Retina (tissue), 1 donor: ENCODE measurements around the gene PLAC8L1.
A peak's percentile ranks its signal among the peaks of the same experiment; 100 is the strongest.
"Not testable (repeated sequence)": the region's sequence is repeated elsewhere in the genome, so short reads cannot be mapped to it uniquely, and the experiment has no call there.

Source experiments
- DNase-seq: peaks from one replicate; pipeline ENCODE4 v3.0.0-alpha.2; 2016

The PLAC8L1 gene, protein sequence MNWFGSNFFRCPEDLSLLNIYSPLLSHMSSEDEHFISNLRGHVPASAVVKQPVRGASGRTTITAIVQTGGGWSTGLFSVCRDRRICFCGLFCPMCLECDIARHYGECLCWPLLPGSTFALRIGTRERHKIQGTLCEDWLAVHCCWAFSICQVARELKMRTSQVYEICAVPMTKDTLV

GRCh38 chr5:146105477-146105876 lies at the start of gene PLAC8L1:
Gene PLAC8L1, minus strand, starts transcription at chr5:146105577. Its CDS starts 1,266 bp downstream, at chr5:146104311.
- no peak for DNase-seq

GRCh38 chr5:146151970-146152369 lies 46.6 kb upstream of the PLAC8L1 start:
- DNase-seq, result no peak

DNA sequence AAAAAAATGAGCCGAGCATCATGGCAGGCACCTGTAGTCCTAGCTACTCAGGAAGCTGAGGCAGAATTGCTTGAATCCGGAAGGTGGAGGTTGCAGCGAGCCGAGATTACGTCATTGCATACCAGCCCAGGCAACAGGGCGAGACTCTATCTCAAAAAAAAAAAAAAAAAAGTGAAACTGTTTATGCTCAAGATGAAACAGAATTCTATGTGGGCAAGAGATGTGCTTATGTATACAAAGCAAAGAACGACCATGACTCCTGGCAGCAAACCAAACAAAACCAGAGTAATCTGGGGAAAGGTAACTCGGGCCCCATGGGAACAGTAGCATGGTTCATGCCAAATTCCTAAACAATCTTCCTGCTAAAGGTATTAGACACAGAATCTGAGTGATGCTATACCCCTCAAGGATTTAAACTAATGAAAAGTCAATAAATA lies 32.6 kb upstream of the PLAC8L1 start:
- DNase-seq, result no peak

GRCh38 chr5:146130440-146131045 lies 25.2 kb upstream of the PLAC8L1 start:
- DNase-seq, result peak; percentile 6

DNA sequence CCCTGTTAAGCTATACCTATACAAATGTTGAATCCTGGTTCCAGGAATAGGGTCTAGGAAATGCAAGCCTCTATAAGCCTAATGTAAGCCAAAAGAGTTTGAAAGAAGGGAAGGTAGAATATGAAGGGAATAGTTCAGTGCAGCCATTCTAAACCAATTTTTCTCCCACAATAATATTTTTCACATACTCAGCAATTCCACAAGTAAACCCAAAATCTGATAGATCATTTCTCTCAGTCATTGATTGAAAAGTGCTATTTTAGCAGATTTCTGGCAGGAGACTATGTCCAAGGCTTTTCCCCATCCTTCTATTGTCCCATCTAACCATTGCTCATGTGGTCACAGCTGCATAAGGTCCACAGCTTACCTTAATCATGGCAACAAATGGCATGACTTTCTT lies 20.7 kb upstream of the PLAC8L1 start:
- no peak for DNase-seq

- DNase-seq, result no peak
Measured at GRCh38 chr5:146124580-146124979, 19.2 kb upstream of the PLAC8L1 start.

GRCh38 chr5:146121451-146121850 lies 16.1 kb upstream of the PLAC8L1 start:
- not testable (repeated sequence) for DNase-seq

DNA sequence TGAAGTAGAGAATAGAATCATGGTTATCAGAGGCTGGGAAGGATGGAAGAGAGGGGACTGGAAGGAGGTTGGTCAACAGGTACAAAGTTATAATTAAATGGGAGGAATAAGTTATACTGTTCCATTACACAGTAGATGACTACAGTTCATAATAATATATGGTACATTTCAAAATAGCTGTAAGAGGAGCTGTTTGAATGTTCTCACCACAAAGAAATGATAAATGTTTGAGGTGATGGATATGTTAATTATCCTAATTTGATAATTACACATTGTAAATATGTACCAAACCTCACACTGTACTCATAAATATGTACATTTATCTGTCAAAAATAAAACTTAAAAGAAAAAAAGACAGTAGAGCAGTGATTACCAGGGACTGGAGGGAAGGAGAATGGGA lies 12.9 kb upstream of the PLAC8L1 start:
- DNase-seq, result no peak

GRCh38 chr5:146117216-146117615 lies 11.8 kb upstream of the PLAC8L1 start:
- DNase-seq, result not testable (repeated sequence)

DNA sequence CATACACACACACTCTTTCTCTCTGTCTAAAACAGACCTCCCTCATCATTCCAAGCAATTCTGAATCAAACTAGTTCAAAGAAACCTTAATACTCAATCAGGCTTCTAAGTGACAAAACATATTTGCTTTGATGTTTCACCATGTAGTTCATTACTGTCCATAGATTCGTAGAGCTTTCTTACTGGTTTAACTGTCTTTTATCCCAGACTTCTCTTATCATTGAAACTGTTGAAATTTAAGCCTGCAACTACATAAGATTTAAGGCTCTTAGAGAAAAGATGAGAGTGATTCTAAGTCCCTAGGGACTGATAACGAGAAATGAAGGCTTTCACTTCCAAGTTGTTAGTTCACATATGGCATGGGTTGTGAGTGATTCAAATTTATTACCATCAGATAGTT lies 11.0 kb upstream of the PLAC8L1 start:
- DNase-seq, result no peak

- no peak for DNase-seq
Measured at GRCh38 chr5:146112476-146112875, 7.1 kb upstream of the PLAC8L1 start.

GRCh38 chr5:146111409-146111808 lies 6.0 kb upstream of the PLAC8L1 start:
- DNase-seq, result no peak

- no peak for DNase-seq
Measured at GRCh38 chr5:146109379-146109778, 4.0 kb upstream of the PLAC8L1 start.

- not testable (repeated sequence) for DNase-seq
Measured at GRCh38 chr5:146108870-146109269, 3.5 kb upstream of the PLAC8L1 start.

GRCh38 chr5:146107901-146108300 lies 2.5 kb upstream of the PLAC8L1 start:
- DNase-seq, result no peak

DNA sequence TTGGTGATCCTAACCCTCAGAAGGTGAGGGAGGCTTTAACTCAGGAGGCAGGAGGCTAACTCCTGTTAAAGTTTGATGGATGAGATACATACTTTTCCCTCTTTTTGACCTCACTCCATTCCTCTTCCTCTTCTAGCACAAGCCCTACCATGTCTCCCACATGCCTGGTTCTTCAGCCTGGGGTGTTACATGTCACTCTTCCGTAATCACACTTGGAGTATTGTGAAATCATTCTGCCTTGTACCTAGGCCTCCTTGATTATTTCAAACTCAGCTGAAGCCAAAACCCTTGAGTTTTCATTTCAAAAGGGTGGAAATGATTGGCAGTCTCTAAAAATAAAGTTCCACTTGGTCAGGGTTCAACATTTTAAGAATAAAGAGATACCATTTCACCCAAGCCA lies 1.8 kb downstream of the PLAC8L1 start:
- no peak for DNase-seq

- DNase-seq, result no peak
Measured at GRCh38 chr5:146101646-146102045, 3.7 kb downstream of the PLAC8L1 start.

- DNase-seq, result no peak
Measured at GRCh38 chr5:146098047-146098446, 7.3 kb downstream of the PLAC8L1 start.

GRCh38 chr5:146091881-146092280 lies 13.5 kb downstream of the PLAC8L1 start:
- no peak for DNase-seq

DNA sequence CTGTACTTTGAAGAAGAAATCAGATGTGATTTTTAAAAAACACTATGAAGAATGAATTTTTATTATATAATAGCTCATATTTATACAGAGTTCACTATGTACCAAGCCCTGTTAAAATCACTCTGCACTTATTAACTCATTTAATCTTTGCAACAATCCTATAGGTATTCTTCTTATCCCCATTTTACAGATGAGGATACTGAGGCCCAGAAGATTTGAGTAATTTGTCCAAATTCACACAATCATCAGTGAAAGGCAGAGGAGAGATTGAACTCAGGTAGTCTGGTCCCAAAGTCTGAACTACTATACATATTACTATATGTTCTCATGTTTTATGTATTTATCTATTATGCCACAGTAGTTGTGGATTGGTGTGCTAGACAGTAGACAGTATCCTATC lies 16.1 kb downstream of the PLAC8L1 start:
- DNase-seq, result no peak

GRCh38 chr5:146088098-146088497 lies 17.3 kb downstream of the PLAC8L1 start:
- no peak for DNase-seq

DNA sequence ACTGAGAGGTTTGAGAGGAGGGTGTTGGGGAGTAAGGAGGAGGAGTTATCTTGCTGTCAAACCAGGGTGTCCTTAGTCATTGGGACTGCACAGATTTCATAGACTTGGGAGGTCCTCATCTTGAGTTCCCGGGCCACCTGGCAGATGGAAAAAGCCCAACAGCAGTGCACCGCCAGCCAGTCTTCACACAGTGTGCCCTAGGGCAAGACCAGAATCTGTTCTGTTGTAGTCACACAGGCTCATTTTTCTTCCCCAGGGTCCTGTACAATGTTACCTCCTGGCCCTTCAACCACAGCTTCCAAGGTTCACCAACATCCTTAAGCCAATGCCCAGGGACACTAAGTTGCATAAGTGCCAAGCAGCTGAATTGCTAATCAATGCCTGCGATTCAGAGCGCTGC lies 21.0 kb downstream of the PLAC8L1 start:
- DNase-seq, result no peak

DNA sequence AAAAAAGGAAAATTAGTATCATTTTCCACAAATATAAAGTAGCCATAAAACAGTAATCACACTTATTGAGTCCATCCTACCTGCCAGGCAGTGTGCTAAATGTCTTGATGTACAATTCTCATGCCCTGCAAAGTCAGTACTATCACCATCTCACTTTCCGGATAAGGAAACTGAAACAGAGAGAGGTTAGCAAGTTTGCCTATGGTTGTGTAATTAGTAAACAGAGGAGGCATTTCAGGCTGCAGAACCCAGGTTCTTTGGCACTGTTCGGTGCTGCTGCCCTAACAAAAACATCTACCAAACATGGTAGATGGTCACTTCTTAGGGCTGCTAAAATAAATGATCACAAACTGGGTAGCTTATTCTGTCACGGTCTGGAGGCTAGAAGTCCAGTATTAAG lies 22.6 kb downstream of the PLAC8L1 start:
- no peak for DNase-seq

DNA sequence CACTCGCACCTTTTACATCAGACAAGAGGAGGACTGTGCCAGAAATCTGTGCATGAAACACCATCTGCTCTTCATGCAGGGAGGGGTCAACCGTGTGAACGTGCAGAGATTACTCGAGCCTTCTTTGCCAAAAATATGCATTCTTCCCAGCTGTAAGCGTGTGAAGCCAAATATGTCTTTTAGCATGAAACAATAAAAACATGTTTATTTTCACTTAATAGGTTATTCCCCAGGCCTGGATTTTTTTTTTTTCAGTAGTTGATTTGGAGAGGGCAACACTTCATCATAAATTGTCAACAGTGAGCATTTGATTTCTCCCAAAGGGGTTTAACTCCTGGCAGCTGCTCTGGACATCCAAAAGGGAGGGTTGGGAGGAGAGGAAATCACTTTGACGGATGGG lies 23.8 kb downstream of the PLAC8L1 start:
- DNase-seq, result no peak
